A172 (cell line): ENCODE data around the gene PAX9. TPM values are rescaled to one million over a fixed set of nuclear protein-coding genes. Genes with fewer than 3 reads are reported as not detected.

ENCODE experiments used
- DNase-seq: peaks from one replicate; pipeline ENCODE4 v3.0.0-alpha.2; 2015; ENCODE audit warnings: low spot score
- total RNA-seq: library from RNA; depleted of rRNA; stranded (reverse); fragments of >200 nt; shearing (Covaris generic); gene quantifications from 2 replicates; pipeline ENCODE4 v1.2.3, GENCODE V29; 2014; rRNA removed

Gene PAX9
- total RNA-seq, result not detected in 2 replicates

DNA sequence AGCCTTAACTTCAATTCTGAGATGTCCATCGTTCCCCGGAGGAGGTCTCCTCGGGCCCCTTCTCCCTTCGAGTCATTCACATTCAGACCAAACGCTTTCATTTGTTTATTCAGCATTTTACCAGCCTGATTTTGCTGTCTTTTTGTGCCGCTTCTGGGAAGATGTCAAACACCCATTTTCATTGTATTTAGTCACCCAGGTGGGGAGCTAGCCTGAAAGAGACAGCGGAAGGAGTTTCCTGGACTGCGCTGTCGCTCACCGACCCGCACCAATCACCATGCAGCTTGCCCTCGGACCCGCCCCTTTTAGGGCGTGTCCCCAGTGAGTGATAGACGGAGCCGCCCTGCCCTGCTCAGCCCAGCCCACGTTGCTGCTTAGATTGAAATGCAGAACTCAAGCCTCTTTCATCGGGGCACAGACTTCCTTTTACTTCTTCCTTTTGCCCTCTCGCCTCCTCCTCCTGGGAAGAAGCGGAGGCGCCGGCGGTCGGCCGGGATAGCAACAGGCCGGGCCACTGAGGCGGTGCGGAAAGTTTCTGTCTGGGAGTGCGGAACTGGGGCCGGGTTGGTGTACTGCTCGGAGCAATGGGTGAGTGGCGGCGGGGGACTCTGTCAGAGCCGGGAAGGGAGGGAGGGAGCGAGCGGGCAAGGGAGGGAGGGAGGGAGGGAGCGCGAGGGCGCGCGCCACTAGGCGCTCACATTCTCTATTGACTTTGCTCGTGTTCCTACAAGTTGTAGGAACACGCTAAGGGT, at the start of gene PAX9:
Gene PAX9 (plus strand): TSS at position 355 of the 752 bp plus-strand sequence. CDS start 230 bp downstream, at position 585.
- DNase-seq, result no peak

DNA sequence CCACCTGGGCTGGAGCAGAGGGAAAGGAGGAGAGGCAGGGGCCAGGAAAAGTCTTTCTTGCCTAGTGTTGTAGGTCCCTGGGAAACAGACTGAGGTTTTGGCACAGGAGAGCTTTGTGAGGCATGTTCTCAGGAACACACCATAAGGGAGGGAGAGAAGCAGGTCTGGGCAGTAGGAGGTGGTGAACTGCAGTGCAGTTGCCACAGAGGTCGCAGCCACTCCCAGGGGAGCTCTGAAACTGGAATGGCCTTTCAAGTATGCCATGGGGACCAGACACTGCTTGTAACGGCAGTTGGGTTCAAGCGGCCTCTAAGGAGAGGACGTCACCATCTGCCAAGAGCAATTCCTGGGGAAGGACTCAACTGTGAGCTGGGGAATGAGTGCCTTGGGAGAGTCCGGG, 43.8 kb upstream of the PAX9 start:
- no peak for DNase-seq

GRCh38 chr14:36618641-36619040, 43.0 kb upstream of the PAX9 start:
- DNase-seq, result no peak

DNA sequence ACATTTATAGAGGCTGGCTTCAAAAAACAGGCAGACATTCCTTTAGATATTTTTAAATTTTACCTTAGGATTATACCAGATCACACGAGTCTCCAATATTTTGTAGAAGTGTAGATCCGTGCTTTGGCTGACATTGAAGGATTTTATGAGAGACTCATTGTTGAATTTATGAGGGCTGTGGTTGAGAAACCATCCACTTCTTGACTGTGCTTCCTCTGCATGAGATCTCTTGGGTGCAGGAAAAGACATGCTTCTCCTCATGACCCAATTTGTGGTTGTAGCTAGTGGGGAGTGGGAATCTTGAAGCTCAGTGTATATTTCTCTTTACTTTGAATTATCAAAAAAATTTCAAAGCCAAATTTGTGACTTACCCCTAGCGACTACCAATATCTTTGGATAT, 42.5 kb upstream of the PAX9 start:
- DNase-seq, result no peak

DNA sequence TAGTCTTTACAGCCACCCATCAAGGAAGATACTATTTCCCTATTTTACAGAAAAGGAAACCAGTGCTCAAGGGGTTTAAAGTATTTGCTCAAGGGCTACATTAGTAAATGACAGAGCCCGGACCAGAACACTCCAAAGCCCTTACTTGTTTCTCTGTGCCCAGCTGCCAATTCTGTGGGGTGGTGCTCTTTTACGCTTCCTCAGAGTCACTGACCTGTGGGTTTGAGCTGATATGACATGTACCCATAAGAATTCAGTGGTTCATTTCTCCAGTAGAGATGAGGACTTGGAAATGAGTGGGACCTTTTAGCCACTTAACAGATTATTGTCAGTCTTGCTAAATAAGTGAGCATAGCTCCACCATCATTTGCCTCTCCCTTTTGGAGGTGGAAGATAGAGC, 41.8 kb upstream of the PAX9 start:
- peak; percentile 13 for DNase-seq

- no peak for DNase-seq
These were observed 36.6 kb upstream of the PAX9 start for GRCh38 chr14:36625014-36625413.

DNA sequence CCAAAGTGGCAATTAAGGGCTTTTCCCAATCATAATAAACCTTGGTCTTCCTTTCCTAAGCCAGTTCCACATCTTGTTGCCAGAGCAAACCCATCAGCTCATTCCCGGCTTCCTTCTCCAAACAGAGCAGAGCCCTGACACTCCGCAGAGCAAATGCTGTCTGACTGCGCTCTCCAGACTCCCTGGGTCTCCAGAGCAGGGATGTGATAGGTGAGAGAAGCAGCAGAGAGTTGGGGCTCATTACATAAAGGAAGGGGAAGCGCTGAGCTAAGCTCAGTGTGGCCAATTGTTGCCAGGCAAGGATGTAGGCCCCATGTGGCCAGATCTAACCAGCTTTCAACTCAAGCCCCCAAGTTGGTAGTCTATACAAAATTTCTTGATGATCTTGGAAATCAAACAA, 36.2 kb upstream of the PAX9 start:
- no peak for DNase-seq

- DNase-seq, result no peak
These were observed 35.5 kb upstream of the PAX9 start for GRCh38 chr14:36626151-36626550.

DNA sequence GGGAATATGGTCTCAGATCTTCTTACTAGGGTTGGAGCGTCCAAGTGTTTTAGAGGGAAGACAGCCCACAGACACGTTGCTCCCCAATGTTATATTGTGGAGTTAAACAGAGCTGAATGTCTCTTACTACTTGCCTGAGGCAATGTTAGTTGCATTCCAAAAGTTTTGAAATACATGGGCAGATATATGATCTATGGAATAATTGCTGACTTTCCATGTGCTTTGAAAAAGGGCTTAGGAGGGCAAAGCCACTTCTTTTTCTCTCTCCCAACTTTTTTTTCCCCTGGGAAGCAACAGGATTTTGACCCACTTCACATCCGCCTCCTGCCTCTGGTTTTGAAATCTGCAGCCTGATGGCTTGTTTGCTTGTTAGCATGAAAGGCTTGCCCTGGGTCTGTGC, 33.7 kb upstream of the PAX9 start:
- no peak for DNase-seq

DNA sequence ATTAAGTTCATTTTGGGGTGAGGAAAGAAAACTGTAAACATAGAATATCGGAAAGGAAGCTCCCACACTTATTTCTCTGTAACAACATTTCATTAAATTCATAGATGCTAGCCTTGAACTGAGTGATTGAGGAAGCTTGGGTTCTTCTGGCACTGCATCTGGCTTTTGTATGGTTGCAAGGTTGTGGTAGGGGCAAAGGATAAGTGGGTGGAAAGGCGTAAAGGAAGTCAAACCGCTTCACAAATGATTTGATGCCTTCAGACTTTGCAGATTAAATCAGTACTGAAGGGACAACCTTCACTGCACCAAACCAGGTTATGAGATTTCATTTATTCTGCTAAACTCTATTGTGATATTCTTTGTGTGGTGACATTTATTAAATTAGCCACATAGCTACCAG, 28.1 kb upstream of the PAX9 start:
- no peak for DNase-seq

- DNase-seq, result no peak
These were observed 14.8 kb upstream of the PAX9 start for GRCh38 chr14:36646664-36647416.

DNA sequence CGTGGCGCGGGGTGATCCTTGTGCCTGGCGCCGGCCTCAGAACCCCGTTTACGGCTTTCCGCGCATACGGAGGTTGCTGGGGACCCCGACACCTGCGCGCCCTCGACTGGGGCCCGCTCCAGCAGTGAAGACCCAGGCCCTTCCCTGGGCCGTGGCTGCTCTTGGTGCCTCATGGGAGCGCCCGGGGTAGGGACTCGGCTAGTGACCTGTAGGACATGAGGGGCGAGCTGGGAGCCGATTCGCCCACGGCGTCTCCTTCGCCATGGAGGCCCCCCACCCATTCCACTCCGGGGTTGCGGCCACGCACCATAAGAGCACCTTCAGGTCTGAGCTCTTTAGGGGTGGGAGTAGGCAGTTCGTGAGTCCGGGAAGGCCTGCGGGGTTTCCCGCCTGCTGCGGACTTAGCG, 14.2 kb upstream of the PAX9 start:
- DNase-seq, result no peak

DNA sequence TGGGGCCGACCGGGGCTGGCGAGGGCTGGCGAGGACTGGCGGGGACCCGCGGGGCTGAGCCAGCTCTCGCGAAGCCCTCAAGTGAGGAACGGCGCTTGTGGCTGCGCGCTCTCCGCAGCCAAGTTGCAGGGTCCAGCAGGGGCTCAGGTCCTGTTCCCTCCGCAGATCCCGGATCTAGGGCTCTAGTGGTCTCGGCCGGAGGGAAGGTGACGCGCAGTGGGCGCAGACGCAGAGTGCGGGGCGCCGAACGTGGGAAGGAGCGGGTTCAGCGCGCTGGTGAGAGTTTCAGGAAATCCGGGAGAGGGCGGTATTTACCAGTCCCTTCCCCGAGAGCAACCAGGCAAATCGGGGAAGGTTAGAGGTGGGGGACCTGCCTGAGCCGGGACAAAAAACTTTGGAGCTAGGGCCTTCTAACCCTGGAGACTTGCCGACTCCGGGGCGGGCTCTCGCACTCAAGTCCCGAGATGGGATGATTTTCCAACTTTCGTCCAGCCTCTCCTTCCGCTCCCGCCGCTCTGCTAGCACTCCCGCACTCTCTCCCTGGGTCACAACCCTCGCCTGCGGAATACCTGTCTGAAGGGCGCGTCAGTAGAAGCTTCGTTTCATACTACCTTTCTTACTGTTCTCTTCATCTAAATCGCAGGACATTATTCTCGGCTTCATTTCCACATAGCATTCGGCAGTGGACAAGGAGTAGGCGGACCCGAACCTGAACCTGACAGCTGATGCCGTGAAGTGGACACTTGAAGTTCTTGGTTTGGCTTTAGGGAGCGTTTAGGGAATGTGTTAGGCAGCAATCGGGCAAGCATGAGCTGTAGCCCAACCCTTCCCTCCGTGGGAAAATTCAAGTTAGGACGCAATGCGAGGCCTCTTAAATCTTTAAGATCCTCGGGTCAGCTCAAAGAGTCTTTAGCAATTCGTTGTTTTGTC, 13.6 kb upstream of the PAX9 start:
- no peak for DNase-seq

GRCh38 chr14:36649872-36650650, 11.6 kb upstream of the PAX9 start:
- no peak for DNase-seq

DNA sequence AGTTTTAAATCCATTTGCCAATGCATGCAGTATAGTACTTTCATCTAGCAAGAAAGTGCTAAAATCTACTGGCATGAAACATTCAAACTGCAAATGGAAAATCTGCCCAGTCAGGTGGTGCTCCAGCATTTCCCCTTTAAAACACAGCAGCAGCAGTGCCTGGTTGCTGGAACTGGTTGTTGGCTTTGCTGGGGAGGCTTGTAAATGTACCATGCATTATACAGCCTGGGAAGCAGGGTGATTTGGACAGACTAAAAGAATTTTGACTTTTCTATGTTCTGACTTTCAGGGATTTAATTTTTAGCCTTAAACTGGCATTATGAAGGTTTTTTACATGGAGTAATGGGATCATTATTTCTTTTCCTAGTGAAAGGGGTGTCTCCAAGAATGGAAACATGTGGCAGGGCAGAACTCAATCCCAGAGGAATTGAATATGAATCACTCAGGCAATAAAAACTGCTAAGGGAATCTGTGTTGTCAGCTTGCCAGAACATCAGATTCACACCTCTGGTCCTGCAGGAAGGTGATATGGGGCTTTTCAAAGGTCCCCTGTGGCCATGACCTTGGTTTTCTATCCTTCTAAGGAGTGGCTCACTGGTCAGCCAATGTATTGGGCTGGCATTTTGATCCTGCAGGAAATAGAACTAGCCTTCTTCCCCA, 9.0 kb upstream of the PAX9 start:
- peak; percentile 4 for DNase-seq

DNA sequence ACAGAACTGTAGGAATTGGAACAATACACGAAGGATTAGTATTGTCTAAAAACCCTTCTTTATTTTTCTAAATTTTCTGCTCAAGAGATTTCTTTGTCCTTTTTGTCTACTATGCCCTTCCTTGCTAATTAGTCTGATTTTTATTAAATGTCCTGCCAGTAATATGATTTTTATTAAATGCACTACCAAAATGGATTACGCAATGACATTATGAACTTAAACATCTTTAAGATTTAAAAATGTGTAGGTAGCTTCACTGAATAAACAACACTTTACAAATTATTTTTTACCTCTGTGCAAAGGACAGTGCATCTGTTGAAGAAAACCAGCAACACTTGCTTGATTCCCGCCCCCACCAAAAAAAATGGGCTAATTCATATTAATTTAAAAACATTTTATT, 8.2 kb upstream of the PAX9 start:
- no peak for DNase-seq

DNA sequence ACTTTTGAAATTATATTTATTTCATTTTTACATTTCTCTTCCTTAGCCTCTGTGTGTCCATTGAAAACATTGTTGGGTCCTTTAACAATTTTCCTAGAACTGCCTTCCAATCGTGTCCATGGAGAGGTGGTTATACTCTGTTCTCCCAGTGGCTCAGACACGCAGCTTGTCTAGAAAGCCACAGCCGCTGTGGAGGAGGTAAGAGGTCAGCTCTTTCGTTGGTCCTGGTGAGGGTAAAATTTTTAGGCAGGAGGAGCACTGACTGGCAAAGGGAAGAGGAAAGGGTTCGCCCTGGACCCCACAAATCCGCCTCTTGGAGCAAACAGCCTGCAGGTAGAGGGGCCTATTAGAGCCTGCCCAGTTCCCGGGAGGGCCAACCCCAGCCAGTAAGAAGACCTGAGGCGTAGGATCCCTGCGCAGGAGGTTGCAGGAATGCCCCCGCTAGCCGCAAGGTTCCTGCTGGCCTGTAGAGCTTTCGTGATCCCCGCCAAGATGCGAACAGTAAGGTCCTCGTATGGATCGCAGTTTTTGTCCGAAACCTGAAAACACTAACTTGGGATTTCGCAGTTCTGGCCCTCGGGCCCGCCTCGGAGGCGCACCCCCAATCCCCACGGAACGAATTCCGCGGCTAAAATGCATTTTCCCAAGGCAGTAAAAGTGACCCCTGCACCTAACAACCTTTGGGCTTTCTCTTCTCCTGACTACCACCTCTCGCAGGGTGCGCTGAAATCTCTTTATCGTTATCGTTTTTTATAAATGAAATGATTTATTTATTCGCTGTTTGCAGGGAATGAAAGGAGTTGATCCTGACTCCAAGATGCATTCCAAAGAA, 7.5 kb upstream of the PAX9 start:
- no peak for DNase-seq

GRCh38 chr14:36654794-36655381, 6.8 kb upstream of the PAX9 start:
- no peak for DNase-seq

GRCh38 chr14:36655571-36655962, 6.1 kb upstream of the PAX9 start:
- no peak for DNase-seq
